ENCODE measurements around the gene ESPL1.

DNA sequence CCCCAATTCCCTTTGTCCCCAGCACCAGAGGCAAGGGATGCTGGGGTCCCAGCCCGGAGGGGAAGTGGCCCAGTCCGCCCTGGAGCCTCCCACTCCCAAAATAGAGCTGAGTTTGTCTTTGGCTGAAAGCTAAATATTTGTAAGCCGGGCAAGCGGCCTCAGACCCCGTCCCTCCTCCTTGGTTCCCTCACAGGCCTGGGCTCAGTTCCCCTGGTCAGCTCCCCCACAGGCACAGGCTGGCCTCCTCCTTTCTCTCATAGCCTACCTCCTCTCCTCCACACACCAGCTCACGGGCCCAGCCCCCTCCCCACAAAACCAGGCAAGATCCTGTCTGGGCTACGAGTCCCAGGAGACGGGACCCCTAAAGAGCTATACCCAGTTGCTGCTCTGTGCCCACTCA, 66.7 kb downstream of the ESPL1 start:
- TF ChIP-seq, protein P1, sequence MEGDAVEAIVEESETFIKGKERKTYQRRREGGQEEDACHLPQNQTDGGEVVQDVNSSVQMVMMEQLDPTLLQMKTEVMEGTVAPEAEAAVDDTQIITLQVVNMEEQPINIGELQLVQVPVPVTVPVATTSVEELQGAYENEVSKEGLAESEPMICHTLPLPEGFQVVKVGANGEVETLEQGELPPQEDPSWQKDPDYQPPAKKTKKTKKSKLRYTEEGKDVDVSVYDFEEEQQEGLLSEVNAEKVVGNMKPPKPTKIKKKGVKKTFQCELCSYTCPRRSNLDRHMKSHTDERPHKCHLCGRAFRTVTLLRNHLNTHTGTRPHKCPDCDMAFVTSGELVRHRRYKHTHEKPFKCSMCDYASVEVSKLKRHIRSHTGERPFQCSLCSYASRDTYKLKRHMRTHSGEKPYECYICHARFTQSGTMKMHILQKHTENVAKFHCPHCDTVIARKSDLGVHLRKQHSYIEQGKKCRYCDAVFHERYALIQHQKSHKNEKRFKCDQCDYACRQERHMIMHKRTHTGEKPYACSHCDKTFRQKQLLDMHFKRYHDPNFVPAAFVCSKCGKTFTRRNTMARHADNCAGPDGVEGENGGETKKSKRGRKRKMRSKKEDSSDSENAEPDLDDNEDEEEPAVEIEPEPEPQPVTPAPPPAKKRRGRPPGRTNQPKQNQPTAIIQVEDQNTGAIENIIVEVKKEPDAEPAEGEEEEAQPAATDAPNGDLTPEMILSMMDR (IDR thresholded peaks at IDR 0.05; ENCODE audit: control extremely low read depth in 1 of 3, insufficient read depth in 1 of 3, low read depth in 1 of 3, low read length in 3 of 3), result no peak
- TF ChIP-seq RNF2 (IDR thresholded peaks at IDR 0.05; ENCODE audit: borderline replicate concordance, low read depth, low read length, missing control alignments, poor library complexity, severe bottlenecking) (no peak), POLR2AphosphoS5 (IDR thresholded peaks at IDR 0.05; ENCODE audit: low read depth, low read length) (no peak), BRCA1 (IDR thresholded peaks at IDR 0.05; ENCODE audit: low read depth, low read length) (no peak), EZH2 (IDR thresholded peaks at IDR 0.05; ENCODE audit: low read depth, low read length, severe bottlenecking) (no peak), RFX5 (IDR thresholded peaks at IDR 0.05; ENCODE audit: borderline replicate concordance, low read depth, low read length) (no peak), RAD21 (IDR thresholded peaks at IDR 0.05 in 1 of 2, conservative IDR thresholded peaks at IDR 0.05 in 1 of 2; ENCODE audit: low read depth in 2 of 2, low read length in 2 of 2) (no peak), CBX5 (IDR thresholded peaks at IDR 0.05; ENCODE audit: low read depth, low read length) (no peak), TAF1 (IDR thresholded peaks at IDR 0.05; ENCODE audit: low read depth, low read length) (no peak)
- TF ChIP-seq, protein P2, sequence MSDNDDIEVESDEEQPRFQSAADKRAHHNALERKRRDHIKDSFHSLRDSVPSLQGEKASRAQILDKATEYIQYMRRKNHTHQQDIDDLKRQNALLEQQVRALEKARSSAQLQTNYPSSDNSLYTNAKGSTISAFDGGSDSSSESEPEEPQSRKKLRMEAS (IDR thresholded peaks at IDR 0.05), result no peak
